Testis (tissue), 3 donors: ENCODE measurements around the gene DNAAF1. TPM values are rescaled to one million over a fixed set of nuclear protein-coding genes. Genes with fewer than 3 reads are reported as not detected.

Source experiments
- DNase-seq: peaks from one replicate; pipeline ENCODE4 v3.0.0-alpha.2; 2019
- H3K27ac ChIP-seq, 2 donors: fragments of 200-600 bp; sonication (generic); one replicate each; pipeline ENCODE4 v1.5.1; 2019
- H3K27me3 ChIP-seq: fragments of 200-600 bp; sonication (generic); one replicate; pipeline ENCODE4 v1.5.1; 2019
- H3K36me3 ChIP-seq: fragments of 200-600 bp; sonication (generic); one replicate; pipeline ENCODE4 v1.5.1; 2017; ENCODE audit warnings: low read depth; ENCODE audit errors: missing control alignments
- H3K4me1 ChIP-seq: fragments of 200-600 bp; sonication (generic); one replicate; pipeline ENCODE4 v1.5.1; 2019
- H3K4me3 ChIP-seq, 2 donors: fragments of 200-600 bp; sonication (generic); one replicate each; pipeline ENCODE4 v1.5.1; 2017 to 2019
- H3K9me3 ChIP-seq: fragments of 200-600 bp; sonication (generic); one replicate; pipeline ENCODE4 v1.5.1; 2017
- CTCF ChIP-seq, 3 experiments: fragments of 450-650 bp in 2 of 3; fragments of 200-600 bp in 1 of 3; sonication (generic) in 1 of 3; IDR thresholded peaks; one replicate each; pipeline ENCODE4 v1.5.1; 2016 to 2019; ENCODE audit warnings: antibody characterized with exemption in 3 of 3, mild to moderate bottlenecking in 2 of 3, moderate library complexity in 1 of 3
- POLR2A ChIP-seq: fragments of 450-650 bp; IDR thresholded peaks from one replicate; pipeline ENCODE4 v1.6.1; 2017; ENCODE audit warnings: antibody characterized with exemption, mild to moderate bottlenecking, moderate library complexity
- WGBS, 2 donors: methylation state at CpG; one replicate each; pipeline ENCODE4 v1.1.5; 2018; 5-methylcytosine and 5-hydroxymethylcytosine counted together
- intact Hi-C: fragments of 100-400 bp; cut with DNase I; formaldehyde crosslinking; loops from one replicate; pipeline ENCODE4 v1.15.1; 2023; ENCODE audit warnings: low total_unique reads
- polyA plus RNA-seq: library from polyadenylated mRNA; stranded (reverse); fragments of 350-450 nt; fragmentation: Illumina TruSeq; extraction: RNeasy Lipid Tissue Mini Kit (QIAGEN cat#74804); gene quantifications from one replicate; pipeline ENCODE4 v1.2.3, GENCODE V29; 2014; ENCODE audit warnings: low read depth, low replicate concordance; ENCODE audit not compliant: insufficient read depth
- total RNA-seq, 2 donors: library from RNA; depleted of rRNA; stranded (reverse); fragments of >200 nt; gene quantifications; one replicate each; pipeline ENCODE4 v1.2.3, GENCODE V29; 2016

The DNAAF1 gene
- total and polyA plus RNA-seq, 3 donors from 2014 or later = 50.9 to 161 (median 89.4) TPM

- no peak for TF ChIP-seq CTCF (IDR thresholded peaks at IDR 0.05)
- H3K4me3 ChIP-seq = no peak overlapping the region
- peaks cover 2% of the 10 kb centered on the region for H3K4me1 ChIP-seq
- no peaks in the 10 kb centered on the region for H3K36me3 ChIP-seq
- H3K9me3 ChIP-seq = no peaks in the 10 kb centered on the region
- DNase-seq = no peak
- H3K27me3 ChIP-seq = no peaks in the 10 kb centered on the region
- intact Hi-C loops = no loop called here
- 62 to 64% methylated on average over 5 of the region's 5 CpGs for WGBS, 2 donors
- no peak overlapping the region for H3K27ac ChIP-seq
These were observed 41.4 kb upstream of the DNAAF1 start for GRCh38 chr16:84103678-84104077.

DNA sequence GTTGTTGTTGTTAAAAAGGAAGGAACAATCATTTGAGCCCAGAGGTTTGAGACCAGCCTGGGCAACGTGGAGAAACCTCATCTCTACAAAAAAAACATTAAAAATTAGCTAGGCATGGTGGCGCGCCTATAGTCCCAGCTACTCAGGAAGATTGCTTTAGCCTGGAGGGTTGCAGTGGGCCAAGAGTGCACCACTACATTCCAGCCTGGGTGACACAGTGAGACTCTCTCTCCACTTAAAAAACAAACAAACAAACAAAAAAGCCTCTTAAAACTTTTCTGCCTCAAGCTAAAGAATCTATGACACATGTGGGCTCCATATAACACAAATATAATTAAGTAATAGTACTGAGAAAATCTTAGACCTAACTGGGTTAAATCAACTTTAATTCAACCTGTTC, 40.9 kb upstream of the DNAAF1 start:
- intact Hi-C loops = no loop called here
- no peaks in the 10 kb centered on the region for H3K27me3 ChIP-seq
- no peak overlapping the region for H3K4me3 ChIP-seq

DNA sequence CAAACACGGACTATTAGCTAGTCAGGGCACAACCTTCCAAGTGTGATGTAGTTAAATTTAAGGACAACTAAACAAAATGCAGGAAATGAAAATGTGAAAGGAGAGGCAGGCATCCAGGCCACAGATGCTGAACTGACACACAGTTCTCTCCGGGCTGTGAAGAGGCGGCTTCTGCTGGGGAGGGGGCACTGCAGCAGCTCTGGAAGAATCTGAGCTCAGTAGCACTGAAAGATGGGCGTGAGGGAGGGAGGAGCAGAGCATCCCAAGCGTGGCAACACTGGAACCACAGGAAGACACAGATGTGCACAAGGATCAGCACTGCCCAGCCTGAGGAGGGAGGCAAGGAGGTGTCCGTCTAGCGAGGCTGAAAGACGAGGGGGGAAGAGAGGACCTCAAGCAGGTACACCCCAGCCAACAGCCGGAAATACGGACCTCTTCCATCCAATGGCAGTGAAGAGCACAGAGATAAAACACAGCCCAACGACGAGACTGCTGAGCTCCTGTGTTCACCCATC, 39.8 kb upstream of the DNAAF1 start:
- TF ChIP-seq POLR2A (no peak), CTCF (IDR thresholded peaks at IDR 0.05) (no peak)
- 76 to 77% methylated on average over 12 of the region's 12 CpGs for WGBS, 2 donors
- Histone ChIP-seq H3K36me3 (no peaks in the 10 kb centered on the region), H3K4me3 (no peak overlapping the region), H3K9me3 (no peaks in the 10 kb centered on the region), H3K4me1 (peaks cover 2% of the 10 kb centered on the region), H3K27ac (no peak overlapping the region), H3K27me3 (no peaks in the 10 kb centered on the region)
- intact Hi-C loops = no loop called here
- no peak for DNase-seq

More for the DNA sequence above, 40.9 kb upstream of the DNAAF1 start:
- no peaks in the 10 kb centered on the region for H3K9me3 ChIP-seq
- H3K36me3 ChIP-seq = no peaks in the 10 kb centered on the region
- WGBS, 2 donors = 83 to 84% methylated on average over 3 of the region's 3 CpGs
- TF ChIP-seq POLR2A (no peak), CTCF (IDR thresholded peaks at IDR 0.05) (no peak)
- peaks cover 2% of the 10 kb centered on the region for H3K4me1 ChIP-seq
- DNase-seq = no peak
- no peak overlapping the region for H3K27ac ChIP-seq

DNA sequence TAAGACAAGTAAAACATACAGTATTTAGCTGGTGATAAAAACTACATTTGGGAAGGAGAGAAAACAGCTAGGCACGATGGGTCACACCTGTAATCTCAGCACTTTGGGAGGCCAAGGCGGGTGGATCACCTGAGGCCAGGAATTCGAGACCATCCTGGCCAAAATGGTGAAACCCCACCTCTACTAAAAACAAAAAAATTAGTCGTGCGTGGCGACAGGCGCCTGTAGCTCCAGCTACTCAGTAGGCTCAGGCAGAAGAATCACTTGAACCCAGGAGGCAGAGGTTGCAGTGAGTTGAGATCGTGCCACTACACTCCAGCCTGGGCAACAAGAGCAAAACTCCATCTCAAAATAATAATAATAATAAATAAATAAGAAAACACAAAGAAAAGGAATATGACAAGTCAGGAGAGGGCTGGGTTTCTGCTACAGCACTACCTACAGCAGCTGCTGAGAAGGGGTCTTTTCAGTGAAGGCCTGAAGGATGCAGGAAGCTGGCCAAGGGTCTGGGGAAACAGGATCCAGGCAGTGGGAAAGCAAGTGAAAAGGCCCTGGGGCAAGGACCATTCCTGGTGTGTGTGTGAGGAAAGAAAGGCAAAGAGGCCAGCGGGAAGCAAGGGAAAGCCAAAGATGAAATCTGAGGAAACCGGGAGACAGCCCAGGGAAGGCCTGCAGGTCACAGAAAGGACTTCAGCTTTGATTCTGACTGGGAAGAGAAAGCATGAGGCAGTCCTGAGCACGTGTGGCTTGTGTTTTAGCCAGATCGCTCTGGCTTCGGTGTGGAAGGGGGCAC, 39.0 kb upstream of the DNAAF1 start:
- Histone ChIP-seq H3K27me3 (no peaks in the 10 kb centered on the region), H3K4me1 (peaks cover 2% of the 10 kb centered on the region), H3K4me3 (no peak overlapping the region), H3K27ac (no peak overlapping the region), H3K36me3 (no peaks in the 10 kb centered on the region), H3K9me3 (no peaks in the 10 kb centered on the region)
- no peak for DNase-seq
- no peak for TF ChIP-seq POLR2A
- TF ChIP-seq CTCF (IDR thresholded peaks at IDR 0.05) = no peak
- 79 to 83% methylated on average over 13 of the region's 13 CpGs for WGBS, 2 donors
- intact Hi-C loops = no loop called here

GRCh38 chr16:84107921-84108320, 37.2 kb upstream of the DNAAF1 start:
- intact Hi-C loops = no loop called here
- Histone ChIP-seq H3K36me3 (no peaks in the 10 kb centered on the region), H3K4me1 (peaks cover 2% of the 10 kb centered on the region), H3K9me3 (no peaks in the 10 kb centered on the region), H3K4me3 (no peak overlapping the region), H3K27ac (no peak overlapping the region), H3K27me3 (no peaks in the 10 kb centered on the region)
- 72 to 81% methylated on average over 2 of the region's 2 CpGs for WGBS, 2 donors
- DNase-seq = no peak
- no peak for TF ChIP-seq POLR2A
- no peak for TF ChIP-seq CTCF (IDR thresholded peaks at IDR 0.05)
